SK-N-SH (cell line): ENCODE measurements around the gene SAA2. TPM values are rescaled to one million over a fixed set of nuclear protein-coding genes. Genes with fewer than 3 reads are reported as not detected.

Experiments
- CTCF ChIA-PET: fragments of 300-600, 350-600 bp; formaldehyde crosslinking; extraction: SDS; loops from one replicate; lab custom pipeline; 2021; lab: Yijun Ruan, JAX
- POLR2A ChIA-PET: fragments of 350-600 bp; sonication (Branson Sonifier 250); formaldehyde crosslinking; extraction: SDS; loops from one replicate; lab custom pipeline; 2020; ENCODE audit warnings: antibody characterized with exemption, inconsistent platforms; lab: Yijun Ruan, JAX
- DNase-seq: peaks from one replicate; pipeline ENCODE4 v3.0.0; 2012
- H2AFZ ChIP-seq: fragments of 200-600 bp; sonication (generic); 2 replicates; pipeline ENCODE4 v1.8.1; 2016; ENCODE audit warnings: antibody characterized with exemption, mild to moderate bottlenecking, low read depth
- H3F3A ChIP-seq: fragments of 200-600 bp; sonication (generic); replicated peaks from 2 replicates; pipeline ENCODE3; 2016; ENCODE audit warnings: antibody characterized with exemption, mild to moderate bottlenecking; ENCODE audit not compliant: insufficient read depth
- H3K27ac ChIP-seq, 2 experiments: fragments of 200-500 bp in 1 of 2; fragments of 200-600 bp in 1 of 2; sonication (Bioruptor generic) in 1 of 2; sonication (generic), shearing (Covaris generic) in 1 of 2; 2 replicates each; pipeline versions ENCODE4 v1.5.1 to v1.6.1; 2014 to 2016; ENCODE audit warnings: low read depth in 2 of 2, inconsistent platforms in 1 of 2, low read length in 1 of 2, mild to moderate bottlenecking in 1 of 2, mixed read lengths in 1 of 2
- H3K27me3 ChIP-seq: fragments of 200-600 bp; sonication (generic), shearing (Covaris generic); 2 replicates; pipeline ENCODE4 v1.6.1; 2016; ENCODE audit warnings: mixed run types; ENCODE audit not compliant: insufficient read depth
- H3K36me3 ChIP-seq, 2 experiments: fragments of 200-500 bp in 1 of 2; fragments of 200-600 bp in 1 of 2; sonication (Bioruptor generic) in 1 of 2; sonication (generic) in 1 of 2; replicated peaks in 1 of 2; 2 replicates each; pipeline versions ENCODE3 to v1.5.1; 2014 to 2016; ENCODE audit warnings: low read length in 1 of 2, mild to moderate bottlenecking in 1 of 2; ENCODE audit not compliant: insufficient read depth in 2 of 2, control insufficient read depth in 1 of 2
- H3K4me1 ChIP-seq, 2 experiments: fragments of 200-500 bp in 1 of 2; fragments of 200-600 bp in 1 of 2; sonication (Bioruptor generic) in 1 of 2; sonication (generic), shearing (Covaris generic) in 1 of 2; 2 replicates each; pipeline versions ENCODE4 v1.5.1 to v1.6.1; 2014 to 2016; ENCODE audit warnings: low read depth in 1 of 2, low read length in 1 of 2, mixed run types in 1 of 2; ENCODE audit not compliant: insufficient read depth in 2 of 2, control insufficient read depth in 1 of 2
- H3K4me2 ChIP-seq: fragments of 200-600 bp; sonication (generic), shearing (Covaris generic); 2 replicates; pipeline ENCODE4 v1.6.1; 2017; ENCODE audit warnings: mixed run types
- H3K4me3 ChIP-seq, 2 experiments: fragments of 200-500 bp in 1 of 2; fragments of 200-600 bp in 1 of 2; sonication (Bioruptor generic) in 1 of 2; sonication (generic), shearing (Covaris generic) in 1 of 2; 2 replicates each; pipeline versions ENCODE4 v1.5.1 to v1.8.1; 2014 to 2016; ENCODE audit warnings: low read depth in 2 of 2, inconsistent platforms in 1 of 2, low read length in 1 of 2, mild to moderate bottlenecking in 1 of 2, mixed read lengths in 1 of 2, moderate library complexity in 1 of 2
- H3K79me2 ChIP-seq: fragments of 200-600 bp; sonication (generic); 2 replicates; pipeline ENCODE4 v1.8.1; 2017; ENCODE audit warnings: mild to moderate bottlenecking; ENCODE audit not compliant: insufficient read depth
- H3K9ac ChIP-seq: fragments of 200-600 bp; sonication (generic); 2 replicates; pipeline ENCODE4 v1.6.1; 2017; ENCODE audit warnings: mixed run types
- H3K9me2 ChIP-seq: fragments of 200-600 bp; sonication (generic); 2 replicates; pipeline ENCODE4 v1.6.1; 2017; ENCODE audit warnings: mixed run types
- H3K9me3 ChIP-seq: fragments of 200-600 bp; sonication (generic); 2 replicates; pipeline ENCODE4 v1.6.1; 2017; ENCODE audit warnings: mixed run types, mild to moderate bottlenecking, moderate library complexity
- H4K20me1 ChIP-seq: fragments of 200-600 bp; sonication (generic); 2 replicates; pipeline ENCODE4 v1.6.1; 2017; ENCODE audit warnings: mild to moderate bottlenecking, mixed run types; ENCODE audit not compliant: insufficient read depth
- CHD2 ChIP-seq: fragments of 150-350 bp; IDR thresholded peaks from 2 replicates; pipeline ENCODE4 v1.6.1; 2018; ENCODE audit warnings: low read length; ENCODE audit not compliant: partially characterized antibody
- ELF1 ChIP-seq: IDR thresholded peaks from 2 replicates; pipeline ENCODE4 v1.4.0; 2012
- FOSL2 ChIP-seq: IDR thresholded peaks from 2 replicates; pipeline ENCODE4 v1.4.0; 2012; ENCODE audit warnings: low read depth, mild to moderate bottlenecking, moderate library complexity, borderline replicate concordance
- JUND ChIP-seq: IDR thresholded peaks from 2 replicates; pipeline ENCODE4 v1.4.0; 2012
- MEF2A ChIP-seq: IDR thresholded peaks from 2 replicates; pipeline ENCODE4 v1.4.0; 2012; ENCODE audit warnings: low read depth, borderline replicate concordance
- NFIC ChIP-seq: IDR thresholded peaks from 2 replicates; pipeline ENCODE4 v1.4.0; 2012; ENCODE audit warnings: borderline replicate concordance
- RAD21 ChIP-seq: IDR thresholded peaks from 2 replicates; pipeline ENCODE4 v1.6.1; 2012; ENCODE audit warnings: mild to moderate bottlenecking, low read length
- RFX5 ChIP-seq: IDR thresholded peaks from 2 replicates; pipeline ENCODE4 v1.6.1; 2012; ENCODE audit warnings: mild to moderate bottlenecking, improper control_type of control experiment, low read length
- SMC3 ChIP-seq: IDR thresholded peaks from 2 replicates; pipeline ENCODE4 v1.6.1; 2012; ENCODE audit warnings: low read depth, low read length, improper control_type of control experiment
- TAF1 ChIP-seq: IDR thresholded peaks from 2 replicates; pipeline ENCODE4 v1.6.1; 2012; ENCODE audit warnings: low read depth, mild to moderate bottlenecking, low read length, moderate library complexity, borderline replicate concordance
- TEAD4 ChIP-seq: IDR thresholded peaks from 2 replicates; pipeline ENCODE4 v1.4.0; 2012; ENCODE audit warnings: mild to moderate bottlenecking, borderline replicate concordance; ENCODE audit not compliant: insufficient read depth
- WGBS: methylation state at CpG from one replicate; pipeline ENCODE4 v1.1.6; 2017; ENCODE audit warnings: low lambda C conversion rate; 5-methylcytosine and 5-hydroxymethylcytosine counted together
- polyA plus RNA-seq, 3 experiments: library from polyadenylated mRNA; depleted of rRNA; stranded (reverse); fragments of >200 nt; gene quantifications; 2 replicates each; pipeline ENCODE4 v1.2.3, GENCODE V29; 2012
- TF ChIP-seq, protein P1 (sequence below): fragments of 150-350 bp; IDR thresholded peaks from 2 replicates; pipeline ENCODE4 v1.6.1; 2016; ENCODE audit warnings: mild to moderate bottlenecking, low read depth, low read length
- TF ChIP-seq, protein P2 (sequence below): IDR thresholded peaks from 2 replicates; pipeline ENCODE4 v1.6.1; 2012; ENCODE audit warnings: mild to moderate bottlenecking, low read depth, low read length, moderate library complexity
- TF ChIP-seq, protein P3 (sequence below): IDR thresholded peaks from 2 replicates; pipeline ENCODE4 v1.4.0; 2012; ENCODE audit warnings: low read depth, borderline replicate concordance

The SAA2 gene
- not detected in 2 replicates for polyA plus RNA-seq (2012; rRNA removed)
- polyA plus RNA-seq (2012; cell fraction: cytosol; rRNA removed), result 0.04 TPM in 1 of 2 replicates, not detected in the other
- polyA plus RNA-seq (2012; cell fraction: nucleus; rRNA removed), result not detected in 2 replicates

DNA sequence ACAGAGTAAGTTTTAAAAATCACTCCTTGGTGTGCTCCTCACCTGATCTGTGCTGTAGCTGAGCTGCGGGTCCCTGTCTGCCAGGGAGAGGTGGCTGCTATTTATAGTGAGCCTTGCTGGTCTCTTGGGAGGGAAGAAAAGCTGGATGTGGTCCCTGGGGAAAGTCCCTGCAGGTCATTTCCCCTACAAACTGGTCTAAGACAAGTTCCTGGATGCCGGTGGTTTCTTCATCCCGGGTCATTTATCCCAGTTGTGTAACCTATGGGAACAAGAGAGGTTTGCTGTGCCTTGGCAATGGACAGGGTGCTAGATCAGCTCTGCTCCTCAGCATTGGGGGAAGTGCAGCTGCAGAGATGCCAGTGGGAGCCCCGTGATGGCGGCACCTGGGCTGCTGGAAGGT lies at the start of gene SAA2:
TSS of gene SAA2 (minus strand) at position 108 of the 400 bp plus-strand sequence. CDS start 657 bp downstream, outside the sequence.
- no peak for DNase-seq
- Histone ChIP-seq H3K9me2 (no peaks in the 10 kb centered on the region), H3K27me3 (no peaks in the 10 kb centered on the region), H3K36me3 (no peaks in the 10 kb centered on the region), H3K9me3 (no peaks in the 10 kb centered on the region), H2AFZ (no peak within 1 kb of the TSS), H3K4me3 (no peak within 1 kb of the TSS), H3K4me2 (no peak within 1 kb of the TSS), H3K79me2 (no peaks in the 10 kb centered on the region), H4K20me1 (no peaks in the 10 kb centered on the region), H3K9ac (no peak within 1 kb of the TSS), H3F3A (no peaks in the 10 kb centered on the region), H3K4me1 (no peaks in the 10 kb centered on the region), H3K27ac (no peak within 1 kb of the TSS)
- ChIA-PET POLR2A (no interaction called here), CTCF (no interaction called here)
- 45% methylated on average over 3 of the region's 5 CpGs for WGBS
- no peak for TF ChIP-seq ELF1
- TF ChIP-seq MEF2A, result no peak
- TF ChIP-seq CHD2, result no peak
- TF ChIP-seq NFIC, result no peak
- TF ChIP-seq, protein P1, sequence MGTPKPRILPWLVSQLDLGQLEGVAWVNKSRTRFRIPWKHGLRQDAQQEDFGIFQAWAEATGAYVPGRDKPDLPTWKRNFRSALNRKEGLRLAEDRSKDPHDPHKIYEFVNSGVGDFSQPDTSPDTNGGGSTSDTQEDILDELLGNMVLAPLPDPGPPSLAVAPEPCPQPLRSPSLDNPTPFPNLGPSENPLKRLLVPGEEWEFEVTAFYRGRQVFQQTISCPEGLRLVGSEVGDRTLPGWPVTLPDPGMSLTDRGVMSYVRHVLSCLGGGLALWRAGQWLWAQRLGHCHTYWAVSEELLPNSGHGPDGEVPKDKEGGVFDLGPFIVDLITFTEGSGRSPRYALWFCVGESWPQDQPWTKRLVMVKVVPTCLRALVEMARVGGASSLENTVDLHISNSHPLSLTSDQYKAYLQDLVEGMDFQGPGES, result no peak
- TF ChIP-seq, protein P2, sequence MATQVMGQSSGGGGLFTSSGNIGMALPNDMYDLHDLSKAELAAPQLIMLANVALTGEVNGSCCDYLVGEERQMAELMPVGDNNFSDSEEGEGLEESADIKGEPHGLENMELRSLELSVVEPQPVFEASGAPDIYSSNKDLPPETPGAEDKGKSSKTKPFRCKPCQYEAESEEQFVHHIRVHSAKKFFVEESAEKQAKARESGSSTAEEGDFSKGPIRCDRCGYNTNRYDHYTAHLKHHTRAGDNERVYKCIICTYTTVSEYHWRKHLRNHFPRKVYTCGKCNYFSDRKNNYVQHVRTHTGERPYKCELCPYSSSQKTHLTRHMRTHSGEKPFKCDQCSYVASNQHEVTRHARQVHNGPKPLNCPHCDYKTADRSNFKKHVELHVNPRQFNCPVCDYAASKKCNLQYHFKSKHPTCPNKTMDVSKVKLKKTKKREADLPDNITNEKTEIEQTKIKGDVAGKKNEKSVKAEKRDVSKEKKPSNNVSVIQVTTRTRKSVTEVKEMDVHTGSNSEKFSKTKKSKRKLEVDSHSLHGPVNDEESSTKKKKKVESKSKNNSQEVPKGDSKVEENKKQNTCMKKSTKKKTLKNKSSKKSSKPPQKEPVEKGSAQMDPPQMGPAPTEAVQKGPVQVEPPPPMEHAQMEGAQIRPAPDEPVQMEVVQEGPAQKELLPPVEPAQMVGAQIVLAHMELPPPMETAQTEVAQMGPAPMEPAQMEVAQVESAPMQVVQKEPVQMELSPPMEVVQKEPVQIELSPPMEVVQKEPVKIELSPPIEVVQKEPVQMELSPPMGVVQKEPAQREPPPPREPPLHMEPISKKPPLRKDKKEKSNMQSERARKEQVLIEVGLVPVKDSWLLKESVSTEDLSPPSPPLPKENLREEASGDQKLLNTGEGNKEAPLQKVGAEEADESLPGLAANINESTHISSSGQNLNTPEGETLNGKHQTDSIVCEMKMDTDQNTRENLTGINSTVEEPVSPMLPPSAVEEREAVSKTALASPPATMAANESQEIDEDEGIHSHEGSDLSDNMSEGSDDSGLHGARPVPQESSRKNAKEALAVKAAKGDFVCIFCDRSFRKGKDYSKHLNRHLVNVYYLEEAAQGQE, result no peak
- no peak for TF ChIP-seq RFX5
- TF ChIP-seq, protein P3, sequence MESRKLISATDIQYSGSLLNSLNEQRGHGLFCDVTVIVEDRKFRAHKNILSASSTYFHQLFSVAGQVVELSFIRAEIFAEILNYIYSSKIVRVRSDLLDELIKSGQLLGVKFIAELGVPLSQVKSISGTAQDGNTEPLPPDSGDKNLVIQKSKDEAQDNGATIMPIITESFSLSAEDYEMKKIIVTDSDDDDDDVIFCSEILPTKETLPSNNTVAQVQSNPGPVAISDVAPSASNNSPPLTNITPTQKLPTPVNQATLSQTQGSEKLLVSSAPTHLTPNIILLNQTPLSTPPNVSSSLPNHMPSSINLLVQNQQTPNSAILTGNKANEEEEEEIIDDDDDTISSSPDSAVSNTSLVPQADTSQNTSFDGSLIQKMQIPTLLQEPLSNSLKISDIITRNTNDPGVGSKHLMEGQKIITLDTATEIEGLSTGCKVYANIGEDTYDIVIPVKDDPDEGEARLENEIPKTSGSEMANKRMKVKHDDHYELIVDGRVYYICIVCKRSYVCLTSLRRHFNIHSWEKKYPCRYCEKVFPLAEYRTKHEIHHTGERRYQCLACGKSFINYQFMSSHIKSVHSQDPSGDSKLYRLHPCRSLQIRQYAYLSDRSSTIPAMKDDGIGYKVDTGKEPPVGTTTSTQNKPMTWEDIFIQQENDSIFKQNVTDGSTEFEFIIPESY, result no peak
- TF ChIP-seq TEAD4, result no peak
- TF ChIP-seq FOSL2, result no peak
- TF ChIP-seq TAF1, result no peak
- no peak for TF ChIP-seq RAD21
- no peak for TF ChIP-seq SMC3
- no peak for TF ChIP-seq JUND
